ENCODE measurements around the gene AMD1. TPM values are rescaled to one million over a fixed set of nuclear protein-coding genes. Genes with fewer than 3 reads are reported as not detected.

Gene AMD1
- total RNA-seq (10 to 100 TPM; 76.9 to 81.7 TPM), polyA plus RNA-seq (10 to 100 TPM; 36.9 to 52.5 TPM)
- long read RNA-seq, donor 1, full-length matches to known transcripts: 9 of 26 reads
- long read RNA-seq, donor 1, partial matches to known transcripts: 17 of 26 reads
- long read RNA-seq, donor 1, other reads (novel, unspliced or antisense): 0 of 26 reads
- long read RNA-seq, donor 2, full-length matches to known transcripts: 3 of 3 reads
- long read RNA-seq, donor 2, partial matches to known transcripts: 0 of 3 reads
- long read RNA-seq, donor 2, other reads (novel, unspliced or antisense): 0 of 3 reads
- long read RNA-seq, donor 3, full-length matches to known transcripts: 10 of 10 reads
- long read RNA-seq, donor 3, partial matches to known transcripts: 0 of 10 reads
- long read RNA-seq, donor 3, other reads (novel, unspliced or antisense): 0 of 10 reads
- long read RNA-seq, donor 4, full-length matches to known transcripts: 8 of 8 reads
- long read RNA-seq, donor 4, partial matches to known transcripts: 0 of 8 reads
- long read RNA-seq, donor 4, other reads (novel, unspliced or antisense): 0 of 8 reads
- long read RNA-seq, donor 5, full-length matches to known transcripts: 17 of 17 reads
- long read RNA-seq, donor 5, partial matches to known transcripts: 0 of 17 reads
- long read RNA-seq, donor 5, other reads (novel, unspliced or antisense): 0 of 17 reads

DNA sequence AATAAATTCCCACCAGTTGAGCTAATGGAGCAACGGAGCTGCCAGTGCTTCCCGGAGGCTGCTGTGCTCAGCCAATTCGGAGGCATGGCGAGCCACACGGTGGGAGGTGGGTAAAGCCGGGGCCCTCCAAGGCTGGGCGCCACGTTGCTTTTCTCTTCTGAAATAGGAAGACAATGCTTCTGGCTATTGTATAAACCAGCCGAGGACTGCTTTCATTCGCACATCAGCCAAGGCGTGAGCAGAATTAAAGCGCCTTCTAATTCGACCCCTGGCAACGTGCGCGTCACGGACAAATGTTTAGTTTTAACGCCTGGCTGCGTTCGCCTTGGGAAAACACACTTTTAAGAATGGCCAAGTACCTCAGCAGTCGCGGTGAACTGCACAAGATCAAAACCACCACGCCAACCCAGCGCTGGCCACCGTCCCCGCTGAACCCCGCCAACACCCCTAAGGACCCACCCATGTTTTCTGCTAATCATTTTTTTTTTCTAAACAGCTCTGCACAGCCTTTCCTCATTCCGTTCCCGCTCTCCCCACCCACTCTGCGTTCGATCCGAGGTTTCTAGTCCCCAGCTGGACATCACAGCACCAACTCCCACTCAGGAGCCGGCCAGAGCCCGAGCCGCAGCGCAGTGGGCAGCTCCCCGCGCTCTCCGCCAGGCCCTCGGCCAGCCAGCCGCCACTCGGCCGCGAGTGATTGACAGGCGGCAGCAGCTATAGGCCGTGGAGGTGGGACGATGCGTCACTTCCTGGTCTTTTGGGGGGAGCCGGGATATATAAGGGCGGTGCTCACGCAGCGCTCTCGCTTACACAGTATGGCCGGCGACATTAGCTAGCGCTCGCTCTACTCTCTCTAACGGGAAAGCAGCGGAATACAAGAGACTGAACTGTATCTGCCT lies at the start of gene AMD1:
AMD1 (plus strand) TSS at position 805 of the 899 bp plus-strand sequence. CDS start 321 bp downstream, outside the sequence.
- peak; percentile 99 for DNase-seq
- Histone ChIP-seq H3K9me3 (ENCODE audit: control insufficient read depth in 4 of 4, insufficient read depth in 3 of 4, low read length in 3 of 4) (no peaks in the 10 kb centered on the region), H3K4me3 (peak within 1 kb of the TSS; percentile 98), H3K27ac (ENCODE audit: low read depth in 1 of 2, low read length in 1 of 2) (peak within 1 kb of the TSS; percentile 97), H3K4me1 (ENCODE audit: control insufficient read depth in 5 of 5, insufficient read depth in 5 of 5, low read length in 5 of 5) (peaks cover 0 to 29% (median 3%) of the 10 kb centered on the region in 5 donors), H3K36me3 (ENCODE audit: control insufficient read depth in 4 of 4, insufficient read depth in 4 of 4, low read length in 4 of 4) (no peaks in the 10 kb centered on the region), H3K27me3 (ENCODE audit: control insufficient read depth in 3 of 3, insufficient read depth in 3 of 3, low read length in 2 of 3) (no peaks in the 10 kb centered on the region), H3K9ac (ENCODE audit: insufficient read depth in 1 of 2, low read length in 2 of 2) (peak within 1 kb of the TSS; percentile 85 to 91)
- peak; percentile 86 for ATAC-seq (ENCODE audit: insufficient read depth, low FRiP score)
- no peak for TF ChIP-seq CTCF (IDR thresholded peaks at IDR 0.05; ENCODE audit: control extremely low read depth, extremely low read depth)
- WGBS, 2 donors: 0% methylated on average over 59 of the region's 59 CpGs

- H3K9ac ChIP-seq (ENCODE audit: insufficient read depth in 1 of 2, low read length in 2 of 2): no peak overlapping the region
- TF ChIP-seq CTCF (IDR thresholded peaks at IDR 0.05; ENCODE audit: control extremely low read depth, extremely low read depth): no peak
- H3K36me3 ChIP-seq (ENCODE audit: control insufficient read depth in 4 of 4, insufficient read depth in 4 of 4, low read length in 4 of 4): no peaks in the 10 kb centered on the region
- ATAC-seq (ENCODE audit: insufficient read depth, low FRiP score): peak; percentile 84
- peak overlapping the region in 1 of 2 donors; percentile 89 for H3K27ac ChIP-seq (ENCODE audit: low read depth in 1 of 2, low read length in 1 of 2)
- peaks cover 0 to 10% (median 2%) of the 10 kb centered on the region in 5 donors for H3K4me1 ChIP-seq (ENCODE audit: control insufficient read depth in 5 of 5, insufficient read depth in 5 of 5, low read length in 5 of 5)
- H3K9me3 ChIP-seq (ENCODE audit: control insufficient read depth in 4 of 4, insufficient read depth in 3 of 4, low read length in 3 of 4): no peaks in the 10 kb centered on the region
- H3K4me3 ChIP-seq: no peak overlapping the region
- H3K27me3 ChIP-seq (ENCODE audit: control insufficient read depth in 3 of 3, insufficient read depth in 3 of 3, low read length in 2 of 3): no peaks in the 10 kb centered on the region
- DNase-seq: peak in 1 of 3 donors; percentile 38
- WGBS, 2 donors: 30 to 38% methylated on average over 9 of the region's 9 CpGs
These were observed 48.1 kb upstream of the AMD1 start for GRCh38 chr6:110826236-110827129.

- WGBS, 2 donors: 52 to 65% methylated on average over 1 of the region's 1 CpG
These were observed 46.2 kb upstream of the AMD1 start for GRCh38 chr6:110828396-110828795.

More at GRCh38 chr6:110828396-110828795, 46.2 kb upstream of the AMD1 start:
- no peak for ATAC-seq (ENCODE audit: insufficient read depth, low FRiP score)
- Histone ChIP-seq H3K9ac (ENCODE audit: insufficient read depth in 1 of 2, low read length in 2 of 2) (no peak overlapping the region), H3K9me3 (ENCODE audit: control insufficient read depth in 4 of 4, insufficient read depth in 3 of 4, low read length in 3 of 4) (no peaks in the 10 kb centered on the region), H3K4me3 (no peak overlapping the region), H3K4me1 (ENCODE audit: control insufficient read depth in 5 of 5, insufficient read depth in 5 of 5, low read length in 5 of 5) (peaks cover 0 to 4% (median 0%) of the 10 kb centered on the region in 5 donors), H3K27me3 (ENCODE audit: control insufficient read depth in 3 of 3, insufficient read depth in 3 of 3, low read length in 2 of 3) (no peaks in the 10 kb centered on the region), H3K36me3 (ENCODE audit: control insufficient read depth in 4 of 4, insufficient read depth in 4 of 4, low read length in 4 of 4) (no peaks in the 10 kb centered on the region), H3K27ac (ENCODE audit: low read depth in 1 of 2, low read length in 1 of 2) (no peak overlapping the region)
- no peak for DNase-seq
- no peak for TF ChIP-seq CTCF (IDR thresholded peaks at IDR 0.05; ENCODE audit: control extremely low read depth, extremely low read depth)
